ENCODE data around the gene CD47. TPM values are rescaled to one million over a fixed set of nuclear protein-coding genes. Genes with fewer than 3 reads are reported as not detected.

Gene CD47
- total RNA-seq, 2 experiments from 2014 or later = 84.7 to 85.2 TPM

Other genes with a start within 250 kb of the CD47 start
- 10 to 100 TPM; 34.9 to 35.3 TPM for gene IFT57, start 131.4 kb upstream of the CD47 start, total RNA-seq
- gene HHLA2, start 205.5 kb upstream of the CD47 start, total RNA-seq = 1 to 10 TPM; 1.1 to 1.3 TPM

Measured in activated naive CD8-positive, alpha-beta T cell treated with anti-CD3 and anti-CD28 coated beads for 36 hours (primary cell).